Stimulated activated CD4-positive, alpha-beta T cell treated with anti-CD3 and anti-CD28 coated beads, TNF-alpha, amount 100 ng/mL, for 1 hour (primary cell): ENCODE results near the gene EML3.
"Not testable (repeated sequence)": the region's sequence is repeated elsewhere in the genome, so short reads cannot be mapped to it uniquely, and the experiment has no call there.

Experiments used
- DNase-seq, 3 donors: peaks; one replicate each; pipeline ENCODE4 v3.0.0-alpha.2; 2020; ENCODE audit warnings: low read depth in 3 of 3, low spot score in 1 of 3

EML3 gene

DNA sequence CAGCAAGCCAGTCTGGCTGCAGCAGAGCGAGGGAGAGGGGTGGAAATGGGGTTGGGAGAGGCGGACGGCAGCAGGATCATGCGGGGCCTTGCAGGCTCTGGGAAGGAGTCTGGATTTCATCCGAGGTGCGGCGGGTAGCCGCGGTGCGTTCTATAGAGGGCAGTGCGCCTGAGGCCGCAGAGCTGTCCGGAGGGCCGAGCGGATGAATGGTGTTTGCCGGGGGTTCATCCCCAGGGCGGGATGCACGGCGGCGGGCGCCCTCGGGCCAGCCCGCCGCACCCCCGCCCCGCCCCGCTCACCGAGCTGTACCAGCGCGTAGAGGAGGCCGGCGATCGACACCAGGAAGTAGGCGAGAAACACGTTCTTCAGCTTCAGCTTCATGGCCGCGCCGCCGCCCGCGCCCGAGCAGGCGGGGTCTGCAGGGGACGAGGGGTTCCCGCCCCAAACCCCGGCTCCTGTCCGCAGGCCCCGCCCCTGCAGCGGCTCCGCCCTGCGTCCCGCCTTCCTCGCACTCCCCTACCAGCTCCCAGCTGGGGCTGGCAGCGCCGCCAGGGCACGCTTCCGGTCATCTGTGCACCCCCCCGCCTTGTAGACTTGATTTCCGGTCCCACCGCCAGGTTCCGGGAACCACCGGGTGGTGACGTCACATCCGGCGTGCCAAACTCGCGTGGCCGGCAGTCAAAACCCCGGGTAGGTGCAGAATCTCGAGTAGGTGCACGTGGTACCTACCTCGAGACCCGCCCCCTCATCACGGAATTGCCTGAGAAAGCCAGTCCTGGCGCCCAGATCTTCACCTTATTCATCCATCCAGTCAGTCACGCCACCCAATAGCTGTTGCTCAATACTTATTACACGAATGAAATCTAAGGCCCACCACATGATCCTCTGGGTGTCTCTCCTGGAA, 9.2 kb upstream of the EML3 start, which contains the start of gene B3GAT3:
Gene B3GAT3 (minus strand): TSS at position 420 of the 904 bp plus-strand sequence. CDS start 39 bp downstream, at position 381.
- DNase-seq = peak; percentile 87 to 90 (median 89)

DNA sequence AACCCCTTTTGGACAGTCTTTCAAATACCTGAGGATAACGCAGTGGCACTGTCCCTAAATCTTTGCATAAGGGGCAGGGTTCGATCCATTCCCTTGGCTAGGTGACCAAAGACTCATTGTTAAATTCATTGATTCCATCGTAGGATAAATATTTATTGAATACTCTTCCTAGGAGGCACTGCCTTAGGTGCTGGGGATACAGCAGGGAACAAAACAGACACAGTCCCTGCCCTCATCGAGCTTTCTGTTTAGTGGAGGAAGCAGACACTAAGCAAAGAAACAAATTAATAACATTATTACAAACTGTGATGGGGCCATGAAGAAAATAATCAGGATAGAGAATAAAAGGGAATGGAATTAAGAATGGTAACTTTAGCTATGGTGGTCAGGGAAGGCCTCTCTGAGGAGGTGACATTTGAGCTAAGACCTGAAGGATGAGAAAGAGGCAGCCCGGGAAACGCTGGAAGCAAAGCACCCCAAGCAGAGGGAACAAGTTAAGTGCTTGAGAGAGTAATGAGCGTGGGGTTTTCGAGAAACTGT, 8.5 kb upstream of the EML3 start:
- no peak for DNase-seq

DNA sequence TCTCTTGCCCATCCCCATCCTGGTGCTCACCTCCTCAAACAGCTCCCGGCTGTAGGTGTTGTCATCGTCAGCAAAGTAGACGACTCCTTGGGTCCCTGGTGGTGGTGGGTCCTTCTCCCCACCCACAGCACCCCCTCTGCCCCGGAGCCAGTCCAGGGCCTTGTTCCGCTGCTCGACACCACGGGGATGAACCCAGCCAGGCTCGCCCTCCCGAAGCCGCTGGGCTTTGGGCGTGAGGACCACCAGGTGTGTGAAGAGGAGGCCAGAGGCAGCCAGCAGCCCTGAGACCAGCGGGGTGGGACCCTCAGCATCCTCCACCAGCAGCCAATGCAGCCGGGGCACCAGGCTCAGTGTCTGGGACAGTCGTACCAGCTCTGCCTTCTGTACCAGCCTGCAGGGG, 4.4 kb upstream of the EML3 start:
- not testable (repeated sequence) for DNase-seq

DNA sequence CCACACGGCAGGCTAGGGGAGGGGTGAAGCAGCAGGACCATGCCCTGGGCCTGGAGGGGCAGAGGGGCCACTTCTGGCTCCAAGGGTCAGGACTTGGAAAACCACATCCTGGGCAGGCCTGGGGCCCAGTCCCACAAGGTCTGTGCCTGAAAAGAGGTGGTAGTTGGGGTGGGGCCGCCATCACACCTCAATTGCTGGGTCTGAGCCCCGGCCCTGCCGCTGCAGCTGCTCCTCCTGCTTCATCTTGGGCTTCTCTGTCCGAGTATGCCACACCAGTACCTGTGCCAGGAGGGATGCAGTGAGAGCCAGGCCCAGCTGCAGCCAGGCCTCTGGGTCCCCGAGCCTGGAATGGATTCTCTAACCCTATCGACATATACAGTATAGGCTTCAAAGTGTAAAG, 2.9 kb upstream of the EML3 start:
- DNase-seq = no peak

DNA sequence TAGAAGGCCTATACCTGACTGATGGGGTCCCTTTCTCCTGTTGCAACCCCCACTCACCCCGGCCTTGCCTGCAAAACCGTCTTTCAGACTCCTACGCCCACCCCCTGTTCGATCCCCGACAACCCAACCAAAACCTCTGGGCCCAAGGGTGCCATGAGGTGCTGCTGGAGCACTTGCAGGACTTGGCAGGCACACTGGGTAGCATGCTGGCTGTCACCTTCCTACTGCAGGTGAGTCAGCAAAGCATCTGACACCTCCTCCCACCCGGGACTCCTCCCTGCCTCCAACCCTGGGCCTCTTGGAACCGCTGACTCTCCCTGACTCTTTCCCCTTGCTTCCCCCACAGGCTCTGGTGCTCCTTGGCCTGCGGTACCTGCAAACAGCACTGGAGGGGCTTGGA, 1.7 kb upstream of the EML3 start:
- no peak for DNase-seq

DNA sequence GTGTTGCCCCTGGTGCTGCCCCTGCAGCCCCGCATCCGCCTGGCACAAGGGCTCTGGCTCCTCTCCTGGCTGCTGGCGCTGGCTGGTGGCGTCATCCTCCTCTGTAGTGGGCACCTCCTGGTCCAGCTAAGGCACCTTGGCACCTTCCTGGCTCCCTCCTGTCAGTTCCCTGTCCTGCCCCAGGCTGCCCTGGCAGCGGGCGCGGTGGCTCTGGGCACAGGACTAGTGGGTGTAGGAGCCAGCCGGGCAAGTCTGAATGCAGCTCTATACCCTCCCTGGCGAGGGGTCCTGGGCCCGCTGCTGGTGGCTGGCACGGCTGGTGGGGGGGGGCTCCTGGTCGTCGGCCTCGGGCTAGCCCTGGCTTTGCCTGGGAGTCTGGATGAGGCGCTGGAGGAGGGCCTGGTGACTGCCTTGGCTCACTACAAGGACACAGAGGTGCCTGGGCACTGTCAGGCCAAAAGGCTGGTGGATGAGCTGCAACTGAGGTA, 760 bp upstream of the EML3 start:
- DNase-seq = no peak

DNA sequence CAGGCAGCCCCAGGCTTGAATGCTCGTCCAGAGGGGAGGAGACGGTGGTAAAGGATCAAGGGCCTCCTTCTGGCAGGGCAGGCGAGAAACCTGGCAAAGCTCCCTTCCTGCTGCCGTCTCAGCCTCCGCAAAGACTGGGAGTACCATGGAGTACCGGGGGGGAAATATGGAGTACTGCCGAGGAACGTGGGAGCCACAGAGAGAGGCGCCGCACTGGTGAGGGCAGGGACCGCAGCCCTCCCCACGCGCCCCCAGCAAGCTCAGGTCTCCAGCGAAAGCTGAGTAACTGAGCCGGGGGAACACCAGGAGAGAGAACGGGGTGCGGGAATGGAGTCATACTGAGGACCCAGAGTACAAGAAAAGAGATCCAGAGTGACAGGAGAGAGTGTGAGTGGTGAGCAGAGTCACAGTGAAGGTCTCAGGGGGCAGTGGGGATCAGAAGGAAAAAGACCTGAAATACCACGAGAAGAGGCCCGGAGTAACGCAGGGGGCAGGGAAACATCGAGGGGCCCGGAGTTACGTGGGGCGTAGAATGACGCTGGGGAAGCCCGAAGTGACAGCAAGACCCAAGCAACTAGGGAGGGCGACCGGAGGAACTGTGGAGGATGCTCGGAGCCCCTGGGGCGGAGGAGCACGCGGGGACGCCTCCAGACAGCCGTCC, 740 bp downstream of the EML3 start:
- peak in 1 of 3 donors; percentile 41 for DNase-seq

DNA sequence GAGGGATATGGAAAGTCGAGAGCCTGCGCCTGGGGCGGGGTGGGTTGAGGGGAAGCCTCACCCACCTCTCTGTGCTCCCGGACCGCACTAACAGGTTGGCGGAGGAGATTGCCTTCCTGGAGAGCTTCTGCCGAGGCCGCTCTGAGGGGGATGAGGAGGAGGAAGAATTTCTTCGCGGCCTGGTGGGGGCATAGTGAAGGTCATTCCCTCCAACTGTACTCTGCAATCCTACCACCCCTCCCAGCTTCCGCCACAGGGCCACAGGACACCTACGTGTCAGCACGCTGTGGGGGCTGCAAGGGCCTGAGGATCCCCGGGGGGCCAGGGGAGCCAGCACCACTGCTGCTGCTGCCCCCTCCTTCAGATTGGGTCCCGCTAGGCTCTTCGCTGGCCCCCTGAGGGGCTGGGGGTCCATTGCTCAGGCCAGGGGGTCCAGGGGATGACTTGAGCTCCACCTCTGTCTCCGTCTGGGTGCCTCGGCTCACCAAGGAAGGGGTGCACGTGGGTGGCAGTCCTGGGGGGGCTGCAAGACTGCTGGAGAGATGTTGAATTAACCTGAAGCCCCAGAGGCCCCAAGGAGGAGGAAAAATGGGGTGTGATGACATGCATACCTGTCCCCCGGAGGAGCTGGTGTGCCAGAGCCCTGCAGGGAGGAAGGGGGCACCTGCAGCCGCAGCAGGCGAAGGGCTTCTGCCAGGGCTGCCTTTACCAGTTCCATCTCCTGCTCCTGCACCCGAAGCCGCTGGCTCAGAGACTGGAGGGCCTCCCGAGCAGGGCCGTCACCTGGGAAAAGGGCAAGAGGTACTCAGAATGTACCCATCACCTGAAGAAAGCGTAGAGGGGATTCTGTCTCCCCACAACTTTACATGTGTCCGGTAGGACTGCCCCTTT, 1.5 kb downstream of the EML3 start:
- DNase-seq = no peak

DNA sequence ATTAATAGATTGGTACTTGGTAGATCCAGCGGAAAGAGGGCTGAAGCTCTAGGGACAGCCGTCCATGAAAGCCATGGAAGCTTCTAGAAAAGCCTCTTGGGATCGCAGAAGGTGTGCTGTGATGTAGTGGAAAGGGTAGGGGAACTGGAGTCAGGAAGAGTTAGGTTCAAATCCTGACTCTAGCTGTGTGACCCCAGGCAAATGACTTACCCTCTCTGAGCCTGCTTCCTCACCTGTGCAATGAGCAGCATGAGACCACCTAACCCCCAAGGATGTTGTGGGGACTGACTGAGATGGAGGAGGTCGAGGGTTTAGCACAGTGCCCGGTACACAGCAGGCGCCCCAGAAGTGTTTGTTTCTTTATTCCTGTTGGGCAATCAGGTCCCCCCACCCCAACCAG, 2.2 kb downstream of the EML3 start:
- no peak for DNase-seq

DNA sequence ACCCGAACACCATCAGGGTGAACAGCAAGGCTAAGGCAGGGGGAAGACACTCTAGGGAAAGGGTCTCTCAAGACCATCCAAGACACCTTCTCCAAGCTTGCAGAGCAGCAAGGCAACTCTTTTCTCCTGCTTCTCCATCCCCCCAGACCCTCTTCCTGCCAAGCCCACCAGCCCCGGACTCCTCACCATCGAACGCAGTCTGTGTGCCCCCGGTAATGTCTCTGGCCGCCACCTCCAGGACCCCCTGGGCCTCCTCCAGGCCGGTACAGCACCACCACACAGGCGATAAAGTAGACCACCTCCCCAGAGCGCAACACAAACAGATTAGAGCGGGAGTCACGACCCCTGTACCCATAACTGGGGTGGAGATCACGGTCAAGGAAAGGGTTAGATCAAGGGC, 3.8 kb downstream of the EML3 start:
- no peak for DNase-seq

DNA sequence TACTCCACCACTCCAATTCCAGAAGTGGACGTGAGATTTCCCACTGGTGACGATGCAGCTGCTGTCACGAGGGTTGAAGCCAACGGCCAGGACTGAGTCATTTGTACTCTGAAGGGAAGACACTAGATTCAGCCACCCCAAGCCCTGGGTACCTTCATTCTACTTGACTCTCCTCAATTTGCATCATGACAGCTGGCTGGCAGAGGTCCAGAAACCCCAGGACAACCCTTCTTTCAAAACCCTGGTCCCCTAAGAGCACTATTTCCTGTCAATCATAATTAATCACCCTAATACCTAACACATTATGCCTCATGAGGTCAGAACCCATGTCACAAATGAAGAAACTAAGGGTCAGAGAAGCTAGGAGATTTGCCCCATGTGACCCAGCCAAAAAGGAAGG, 4.9 kb downstream of the EML3 start:
- no peak for DNase-seq

DNA sequence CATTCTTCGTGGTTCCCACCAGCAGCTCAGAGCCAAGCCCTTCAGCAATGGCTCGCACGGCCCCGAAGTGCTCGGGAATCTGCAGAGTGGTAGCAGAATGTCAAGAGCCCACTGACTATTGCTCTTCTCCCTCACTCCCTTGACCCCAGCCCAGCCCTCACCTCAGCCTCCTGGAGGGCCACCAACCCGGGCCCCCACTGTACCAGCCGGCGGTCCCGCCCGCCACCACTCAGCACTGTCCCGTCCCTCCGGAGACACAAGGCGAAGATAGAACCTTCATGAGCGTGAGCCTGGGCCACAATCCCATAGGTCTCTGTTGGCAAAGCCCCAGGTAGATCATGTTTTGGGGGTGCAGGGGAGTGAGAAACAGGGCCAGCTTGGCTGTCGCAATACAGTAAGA, 6.7 kb downstream of the EML3 start:
- no peak for DNase-seq

DNA sequence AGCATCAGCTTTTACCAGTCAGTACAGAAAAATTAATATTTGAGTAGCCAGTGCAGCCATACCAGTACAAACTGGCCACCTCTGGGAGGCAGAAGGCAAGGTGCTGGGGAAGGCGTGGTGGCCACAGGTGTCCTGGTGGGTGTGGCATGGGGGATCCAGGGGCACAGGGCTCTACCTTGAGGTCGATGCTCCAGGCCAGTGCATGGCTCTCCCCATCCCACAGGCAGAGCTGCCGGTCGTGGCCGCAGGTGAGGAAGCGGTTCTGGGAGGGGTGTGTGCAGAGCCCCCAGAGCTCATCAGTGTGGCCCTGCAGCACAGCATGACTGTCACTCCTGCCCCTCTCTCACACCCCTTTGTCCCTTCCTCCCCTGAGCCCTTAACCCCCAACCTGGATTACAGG, 7.1 kb downstream of the EML3 start:
- DNase-seq = no peak

DNA sequence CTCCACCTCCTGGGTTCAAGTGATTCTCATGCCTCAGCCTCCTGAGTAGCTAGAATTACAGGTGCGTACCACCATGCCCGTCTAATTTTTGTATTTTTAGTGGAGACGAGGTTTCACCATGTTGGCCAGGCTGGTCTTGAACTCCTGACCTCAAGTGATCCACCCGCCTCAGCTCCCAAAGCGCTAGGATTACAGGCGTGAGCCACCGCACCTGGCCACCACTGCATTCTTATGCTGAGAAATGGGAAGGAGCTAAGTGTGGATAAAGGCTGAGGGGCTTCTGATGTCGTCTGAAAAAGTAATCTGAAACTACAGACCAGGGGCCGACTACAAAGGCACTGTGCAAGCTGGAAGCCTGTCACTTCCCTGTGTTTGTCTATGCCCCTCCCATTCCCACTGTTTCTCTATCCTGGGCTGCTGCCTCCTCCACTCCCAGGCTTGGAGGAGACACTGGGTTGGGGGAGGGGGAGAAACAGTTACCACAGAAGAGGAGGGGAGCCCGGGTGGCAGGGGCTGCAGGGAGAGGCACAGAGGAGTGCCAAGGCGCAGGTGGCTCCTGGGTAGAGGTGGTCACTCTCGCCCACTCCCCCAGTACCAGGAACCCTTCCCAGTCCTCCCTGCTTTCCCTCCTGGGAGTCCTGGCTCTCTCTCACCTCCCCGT, 8.0 kb downstream of the EML3 start:
- no peak for DNase-seq

DNA sequence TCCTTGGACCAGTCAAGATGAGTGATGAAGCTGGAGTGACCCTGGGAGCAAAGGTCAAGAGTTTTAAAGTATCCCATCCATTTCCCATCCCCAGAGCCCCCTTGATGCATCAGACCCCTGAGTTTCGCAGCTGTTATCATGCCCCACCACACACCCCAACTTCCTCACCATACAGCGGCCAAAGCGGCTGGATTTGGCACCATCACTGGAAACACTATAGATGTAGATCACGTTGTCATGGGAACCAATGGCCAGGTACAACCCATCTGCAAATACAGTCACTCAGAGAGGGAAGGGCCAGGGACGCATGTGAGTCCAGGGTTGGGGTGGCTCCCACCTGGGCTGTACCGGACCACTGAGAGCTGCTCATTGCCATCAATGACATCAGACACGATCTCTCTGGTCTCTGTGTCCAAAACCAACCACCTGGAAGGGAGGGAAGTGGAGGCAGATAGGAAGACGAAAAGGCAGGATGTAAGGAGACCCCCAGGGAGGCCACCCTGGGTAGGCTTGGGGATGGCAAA, 8.7 kb downstream of the EML3 start:
- no peak for DNase-seq

DNA sequence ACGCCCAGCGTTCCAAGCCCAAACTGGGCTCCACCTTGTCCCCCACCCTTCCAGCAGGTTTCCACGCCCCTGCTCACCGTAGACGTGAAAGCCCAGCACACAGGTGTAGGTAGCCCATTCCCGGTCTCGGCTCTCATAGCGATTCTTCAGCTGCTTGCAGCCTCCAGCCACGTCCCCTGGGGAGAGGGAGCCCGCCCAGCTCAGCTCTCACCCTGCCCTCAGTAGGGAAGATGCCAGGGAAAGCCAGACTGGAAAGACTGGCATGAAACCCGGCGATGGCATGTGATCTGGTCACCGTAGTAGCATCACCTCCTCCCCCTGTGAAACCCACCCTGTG, 9.5 kb downstream of the EML3 start:
- DNase-seq = no peak

DNA sequence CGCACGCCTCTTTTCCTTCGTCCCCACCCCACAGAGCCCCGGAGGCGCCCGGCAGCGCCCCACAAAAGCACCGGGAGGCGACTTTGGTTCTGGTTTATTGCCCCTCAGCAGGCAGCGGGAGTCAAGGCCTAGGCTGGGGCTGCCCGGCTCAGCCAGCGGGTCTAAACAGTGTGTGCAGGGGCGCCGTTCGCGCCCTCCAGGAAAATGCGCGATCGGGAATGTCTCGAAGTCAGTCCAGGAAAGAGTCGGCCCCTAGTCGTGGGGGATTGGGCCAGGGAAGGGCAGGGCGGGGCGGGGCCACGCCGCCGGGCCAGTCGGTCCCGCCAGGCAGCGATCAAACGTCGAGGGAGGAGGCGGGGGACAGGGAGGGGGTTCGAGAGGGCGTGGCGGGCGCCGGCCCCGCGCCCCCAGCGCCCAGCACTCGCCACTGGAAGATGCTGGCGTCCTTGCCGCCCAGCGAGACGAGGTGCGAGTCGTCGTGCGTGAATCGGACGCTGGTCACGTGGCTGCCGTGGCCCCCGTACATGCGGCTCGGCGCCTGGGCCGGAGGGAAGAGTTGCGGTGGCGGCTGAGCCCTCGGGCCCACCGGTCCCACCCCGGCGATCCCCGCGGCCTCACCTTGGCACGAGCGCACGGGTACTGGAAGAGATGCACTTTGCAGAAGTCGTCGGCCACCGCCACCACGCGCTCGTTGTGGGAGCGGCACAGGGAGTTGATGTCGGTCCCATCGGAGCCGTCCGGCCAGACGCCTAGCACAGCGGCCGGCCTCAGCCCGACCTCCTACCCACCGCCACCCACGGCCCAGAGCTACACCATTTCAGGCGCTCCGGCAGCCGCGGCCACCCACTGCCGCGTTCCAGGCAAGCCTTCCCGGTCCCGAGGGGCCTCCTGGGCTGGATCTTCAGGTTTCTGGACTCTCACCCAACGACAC, 10.2 kb downstream of the EML3 start:
- no peak for DNase-seq

DNA sequence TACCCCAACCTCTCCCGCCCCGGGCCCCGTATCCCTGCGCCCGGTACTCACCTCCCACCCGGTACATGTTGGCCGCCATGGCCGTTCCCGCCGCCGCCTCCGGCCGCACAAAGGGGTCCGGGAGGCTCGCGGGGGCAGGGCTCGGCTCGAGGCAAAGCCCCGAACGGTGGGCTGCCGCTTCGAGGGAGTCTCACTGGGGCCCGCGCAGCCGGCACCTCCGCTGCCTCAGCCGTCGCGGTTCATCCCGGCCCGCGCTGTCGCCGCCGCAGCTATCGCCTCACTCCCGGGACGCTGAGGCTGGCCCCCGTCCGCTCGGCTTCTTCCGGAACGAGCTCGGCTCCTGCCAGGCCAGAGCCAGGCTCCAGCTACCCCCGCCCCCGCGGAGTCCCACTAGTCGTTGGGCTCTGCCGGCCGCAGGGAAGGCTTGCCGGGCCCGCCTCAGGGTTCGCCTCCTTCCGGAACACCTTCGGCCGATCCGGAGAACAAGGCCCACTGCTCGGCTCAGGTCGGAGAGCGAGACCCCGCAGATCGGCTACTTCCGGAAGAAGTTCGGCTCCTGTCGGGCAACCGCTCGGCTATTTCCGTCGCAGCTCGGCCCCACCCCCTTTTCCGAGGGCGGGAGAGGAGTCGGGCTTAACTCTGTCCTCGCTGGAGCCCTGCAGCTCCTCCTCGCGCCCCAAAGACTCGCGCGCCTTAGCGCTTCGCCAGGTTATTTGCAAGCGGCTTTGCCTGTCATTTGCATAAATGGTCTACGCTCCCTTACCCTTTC, 11.0 kb downstream of the EML3 start, which contains the start of gene MTA2:
Gene MTA2 (minus strand): TSS at position 494 of the 769 bp plus-strand sequence. CDS start 415 bp downstream, at position 79.
- DNase-seq = peak; percentile 97 to 99 (median 99)

DNA sequence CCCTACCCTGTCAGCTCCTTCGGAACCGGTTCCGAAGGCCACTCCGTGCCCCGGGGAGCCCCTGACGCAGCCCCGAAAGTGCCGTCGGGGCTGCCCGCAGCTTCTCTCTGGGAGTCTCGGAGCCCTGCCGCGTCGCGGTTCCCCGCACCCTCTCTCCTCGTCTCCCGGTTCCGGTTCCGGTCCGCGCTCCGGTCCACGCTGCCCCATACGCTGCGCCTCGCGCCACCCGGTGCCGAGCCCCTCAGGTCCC, 11.5 kb downstream of the EML3 start:
- no peak for DNase-seq
